ENCODE measurements around the gene CRYBG1.

The CRYBG1 gene

GRCh38 chr6:106421496-106421895 is 61.0 kb downstream of the CRYBG1 start:
- Mint-ChIP-seq H3K27ac (no peak overlapping the region), H3K36me3 (ENCODE audit: low read depth) (no peaks in the 10 kb centered on the region), H3K27me3 (ENCODE audit: low read depth) (peaks cover 8% of the 10 kb centered on the region), H3K4me1 (ENCODE audit: low read depth) (no peaks in the 10 kb centered on the region), H3K9me3 (no peaks in the 10 kb centered on the region), H3K4me3 (no peak overlapping the region)
- no peak for DNase-seq (ENCODE audit: low spot score)

DNA sequence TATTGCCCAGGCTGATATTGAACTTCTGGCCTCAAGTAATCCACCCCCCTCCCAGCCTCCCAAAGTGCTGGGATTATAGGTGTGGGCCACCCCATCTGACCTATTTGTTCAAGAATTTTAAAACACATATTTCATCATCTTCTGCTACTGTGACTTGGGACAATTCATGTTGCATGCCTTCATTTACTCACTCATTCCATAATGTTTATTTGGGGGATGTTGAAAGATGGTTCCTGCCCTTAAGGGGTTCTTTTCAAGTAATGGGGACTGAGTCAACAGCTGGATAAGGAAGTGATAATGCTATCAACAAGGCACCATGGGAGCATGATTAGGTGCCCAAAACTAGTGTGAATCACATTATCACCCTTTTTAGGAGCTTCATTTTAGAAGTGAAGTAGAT is 62.0 kb downstream of the CRYBG1 start:
- H3K4me3 Mint-ChIP-seq = no peak overlapping the region
- H3K4me1 Mint-ChIP-seq (ENCODE audit: low read depth) = no peaks in the 10 kb centered on the region
- H3K27me3 Mint-ChIP-seq (ENCODE audit: low read depth) = peaks cover 6% of the 10 kb centered on the region
- H3K36me3 Mint-ChIP-seq (ENCODE audit: low read depth) = no peaks in the 10 kb centered on the region
- H3K27ac Mint-ChIP-seq = no peak overlapping the region
- DNase-seq (ENCODE audit: low spot score) = no peak
- H3K9me3 Mint-ChIP-seq = no peaks in the 10 kb centered on the region

DNA sequence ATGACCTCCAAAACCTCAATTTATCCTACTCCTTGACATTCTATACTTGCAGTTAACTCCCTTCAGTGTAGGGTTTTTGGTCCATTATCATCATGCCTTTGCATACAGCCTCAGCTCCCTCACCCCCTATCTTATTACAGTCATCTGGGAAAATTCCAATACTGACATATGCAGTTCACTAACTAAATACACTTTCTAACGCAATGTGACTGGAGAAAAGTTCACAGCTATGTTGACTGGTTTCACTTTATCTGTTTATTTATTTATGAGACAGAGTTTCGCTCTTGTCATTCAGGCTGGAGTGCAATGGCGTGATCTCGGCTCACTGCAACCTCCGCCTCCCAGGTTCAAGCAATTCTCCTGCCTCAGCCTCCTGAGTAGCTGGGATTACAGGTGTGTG is 64.9 kb downstream of the CRYBG1 start:
- peaks cover 3% of the 10 kb centered on the region for H3K27me3 Mint-ChIP-seq (ENCODE audit: low read depth)
- no peaks in the 10 kb centered on the region for H3K4me1 Mint-ChIP-seq (ENCODE audit: low read depth)
- H3K27ac Mint-ChIP-seq = no peak overlapping the region
- H3K4me3 Mint-ChIP-seq = no peak overlapping the region
- no peaks in the 10 kb centered on the region for H3K9me3 Mint-ChIP-seq
- DNase-seq (ENCODE audit: low spot score) = no peak
- no peaks in the 10 kb centered on the region for H3K36me3 Mint-ChIP-seq (ENCODE audit: low read depth)

- DNase-seq (ENCODE audit: low spot score) = no peak
- H3K36me3 Mint-ChIP-seq (ENCODE audit: low read depth) = no peaks in the 10 kb centered on the region
- H3K4me1 Mint-ChIP-seq (ENCODE audit: low read depth) = no peaks in the 10 kb centered on the region
- peaks cover 3% of the 10 kb centered on the region for H3K27me3 Mint-ChIP-seq (ENCODE audit: low read depth)
- H3K27ac Mint-ChIP-seq = no peak overlapping the region
- H3K4me3 Mint-ChIP-seq = no peak overlapping the region
- H3K9me3 Mint-ChIP-seq = no peaks in the 10 kb centered on the region
These were observed 65.9 kb downstream of the CRYBG1 start for GRCh38 chr6:106426250-106426970.

DNA sequence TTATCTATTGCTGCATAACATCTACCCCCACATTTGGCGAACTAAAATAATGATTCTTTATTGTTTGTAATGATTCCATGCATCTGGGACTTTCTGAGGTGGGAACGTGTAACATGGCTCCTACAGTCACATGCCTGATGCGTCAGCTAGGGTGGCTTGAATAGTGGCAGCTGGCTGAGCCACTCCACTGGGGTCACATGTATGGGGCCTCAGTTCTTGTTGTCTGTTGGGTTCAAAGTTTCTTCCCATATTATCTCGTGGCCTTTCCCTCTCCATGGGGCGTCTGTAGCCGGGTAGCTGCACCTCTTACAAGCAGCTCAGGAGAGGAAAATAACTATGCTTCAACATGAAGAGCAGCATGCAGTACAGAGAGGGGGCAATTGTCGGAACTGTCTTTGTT is 69.9 kb downstream of the CRYBG1 start:
- Mint-ChIP-seq H3K36me3 (ENCODE audit: low read depth) (no peaks in the 10 kb centered on the region), H3K9me3 (no peaks in the 10 kb centered on the region), H3K4me3 (no peak overlapping the region), H3K27ac (no peak overlapping the region), H3K27me3 (ENCODE audit: low read depth) (peaks cover 13% of the 10 kb centered on the region), H3K4me1 (ENCODE audit: low read depth) (no peaks in the 10 kb centered on the region)
- DNase-seq (ENCODE audit: low spot score) = no peak

DNA sequence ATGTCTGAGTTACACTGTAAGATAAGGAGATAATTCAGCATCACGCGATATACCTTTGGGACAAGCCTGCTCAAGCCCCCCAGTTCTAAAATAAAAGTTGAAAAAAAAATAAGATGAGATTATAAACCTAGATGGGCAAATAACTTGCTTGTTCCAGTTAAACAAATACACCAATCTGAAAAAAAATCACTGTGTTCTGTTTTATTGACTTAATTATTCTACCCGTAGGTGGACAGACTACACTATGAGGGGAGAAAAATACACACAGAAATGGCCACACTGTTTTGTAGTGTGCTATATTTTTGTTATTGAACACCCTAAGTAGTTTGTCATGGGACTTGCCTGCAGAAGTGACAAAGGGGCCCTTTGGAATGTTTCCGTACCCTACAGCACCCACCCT is 70.9 kb downstream of the CRYBG1 start:
- Mint-ChIP-seq H3K27ac (no peak overlapping the region), H3K36me3 (ENCODE audit: low read depth) (no peaks in the 10 kb centered on the region), H3K4me1 (ENCODE audit: low read depth) (no peaks in the 10 kb centered on the region), H3K4me3 (no peak overlapping the region), H3K9me3 (no peaks in the 10 kb centered on the region), H3K27me3 (ENCODE audit: low read depth) (peaks cover 13% of the 10 kb centered on the region)
- DNase-seq (ENCODE audit: low spot score) = no peak

DNA sequence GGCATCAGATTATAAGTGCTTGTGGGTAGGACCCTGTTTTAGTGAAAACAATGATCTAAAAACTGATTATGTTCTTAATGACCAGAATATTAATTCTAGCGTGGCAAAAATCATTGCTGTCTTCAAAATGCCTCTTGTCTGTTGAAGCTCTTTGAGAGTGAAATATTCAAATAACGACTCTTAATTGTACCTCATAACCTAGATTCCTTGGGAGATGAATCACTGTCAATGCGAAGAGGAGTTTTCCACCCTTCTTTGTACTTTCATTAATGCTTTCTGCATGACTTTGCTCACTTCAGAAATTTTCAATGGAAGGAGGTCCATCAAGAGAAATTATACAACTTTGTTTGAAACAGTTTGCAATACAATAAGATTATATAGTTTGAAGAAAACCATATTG is 71.5 kb downstream of the CRYBG1 start:
- Mint-ChIP-seq H3K4me1 (ENCODE audit: low read depth) (no peaks in the 10 kb centered on the region), H3K27me3 (ENCODE audit: low read depth) (peaks cover 13% of the 10 kb centered on the region), H3K4me3 (no peak overlapping the region), H3K9me3 (no peaks in the 10 kb centered on the region), H3K27ac (no peak overlapping the region), H3K36me3 (ENCODE audit: low read depth) (no peaks in the 10 kb centered on the region)
- no peak for DNase-seq (ENCODE audit: low spot score)

DNA sequence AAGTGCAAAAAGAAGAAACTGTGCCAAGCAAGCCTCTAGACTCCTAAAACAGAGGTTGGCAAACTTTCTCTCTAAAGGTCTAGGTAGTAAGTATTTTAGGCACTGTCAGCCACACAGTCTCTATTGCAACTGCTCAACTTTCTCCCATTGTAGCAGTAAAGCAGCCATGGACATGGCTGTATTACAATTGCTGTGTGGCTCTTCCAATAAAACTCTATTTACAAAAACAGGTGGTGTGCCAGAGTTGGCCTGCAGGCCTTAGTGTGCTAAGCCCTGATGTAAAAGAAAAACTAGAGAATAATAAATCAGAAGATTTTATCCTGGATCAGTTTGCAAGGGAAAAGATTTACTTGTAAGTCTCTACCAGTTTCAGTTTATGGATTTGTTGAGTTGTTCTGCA is 74.0 kb downstream of the CRYBG1 start:
- H3K27ac Mint-ChIP-seq = no peak overlapping the region
- H3K27me3 Mint-ChIP-seq (ENCODE audit: low read depth) = peaks cover 14% of the 10 kb centered on the region

GRCh38 chr6:106439459-106439858 is 78.9 kb downstream of the CRYBG1 start:
- H3K9me3 Mint-ChIP-seq = no peaks in the 10 kb centered on the region
- no peak for DNase-seq (ENCODE audit: low spot score)
- H3K36me3 Mint-ChIP-seq (ENCODE audit: low read depth) = no peaks in the 10 kb centered on the region
- no peak overlapping the region for H3K27ac Mint-ChIP-seq
- H3K4me3 Mint-ChIP-seq = no peak overlapping the region
- peaks cover 33% of the 10 kb centered on the region for H3K27me3 Mint-ChIP-seq (ENCODE audit: low read depth)
- H3K4me1 Mint-ChIP-seq (ENCODE audit: low read depth) = peaks cover 5% of the 10 kb centered on the region

More for the DNA sequence above, 74.0 kb downstream of the CRYBG1 start:
- no peak for DNase-seq (ENCODE audit: low spot score)
- no peaks in the 10 kb centered on the region for H3K36me3 Mint-ChIP-seq (ENCODE audit: low read depth)
- no peaks in the 10 kb centered on the region for H3K9me3 Mint-ChIP-seq
- H3K4me1 Mint-ChIP-seq (ENCODE audit: low read depth) = no peaks in the 10 kb centered on the region
- no peak overlapping the region for H3K4me3 Mint-ChIP-seq

- Mint-ChIP-seq H3K27me3 (ENCODE audit: low read depth) (peaks cover 33% of the 10 kb centered on the region), H3K36me3 (ENCODE audit: low read depth) (no peaks in the 10 kb centered on the region), H3K9me3 (no peaks in the 10 kb centered on the region), H3K4me1 (ENCODE audit: low read depth) (peaks cover 6% of the 10 kb centered on the region), H3K27ac (no peak overlapping the region), H3K4me3 (no peak overlapping the region)
- no peak for DNase-seq (ENCODE audit: low spot score)
These were observed 80.0 kb downstream of the CRYBG1 start for GRCh38 chr6:106440546-106440945.

- no peak for DNase-seq (ENCODE audit: low spot score)
- Mint-ChIP-seq H3K27ac (no peak overlapping the region), H3K36me3 (ENCODE audit: low read depth) (no peaks in the 10 kb centered on the region), H3K27me3 (ENCODE audit: low read depth) (peaks cover 31% of the 10 kb centered on the region), H3K9me3 (no peaks in the 10 kb centered on the region), H3K4me3 (no peak overlapping the region), H3K4me1 (ENCODE audit: low read depth) (peaks cover 6% of the 10 kb centered on the region)
These were observed 81.9 kb downstream of the CRYBG1 start for GRCh38 chr6:106442395-106442794.

- DNase-seq (ENCODE audit: low spot score) = peak; percentile 10
- no peak overlapping the region for H3K4me3 Mint-ChIP-seq
- no peak overlapping the region for H3K27ac Mint-ChIP-seq
- peaks cover 27% of the 10 kb centered on the region for H3K27me3 Mint-ChIP-seq (ENCODE audit: low read depth)
- no peaks in the 10 kb centered on the region for H3K36me3 Mint-ChIP-seq (ENCODE audit: low read depth)
- no peaks in the 10 kb centered on the region for H3K9me3 Mint-ChIP-seq
- peaks cover 17% of the 10 kb centered on the region for H3K4me1 Mint-ChIP-seq (ENCODE audit: low read depth)
These were observed 84.4 kb downstream of the CRYBG1 start for GRCh38 chr6:106444777-106445507.

GRCh38 chr6:106445508-106445878 is 85.0 kb downstream of the CRYBG1 start:
- Mint-ChIP-seq H3K36me3 (ENCODE audit: low read depth) (no peaks in the 10 kb centered on the region), H3K27ac (no peak overlapping the region), H3K9me3 (no peaks in the 10 kb centered on the region), H3K4me1 (ENCODE audit: low read depth) (peaks cover 15% of the 10 kb centered on the region), H3K27me3 (ENCODE audit: low read depth) (peaks cover 22% of the 10 kb centered on the region), H3K4me3 (no peak overlapping the region)
- DNase-seq (ENCODE audit: low spot score) = no peak

DNA sequence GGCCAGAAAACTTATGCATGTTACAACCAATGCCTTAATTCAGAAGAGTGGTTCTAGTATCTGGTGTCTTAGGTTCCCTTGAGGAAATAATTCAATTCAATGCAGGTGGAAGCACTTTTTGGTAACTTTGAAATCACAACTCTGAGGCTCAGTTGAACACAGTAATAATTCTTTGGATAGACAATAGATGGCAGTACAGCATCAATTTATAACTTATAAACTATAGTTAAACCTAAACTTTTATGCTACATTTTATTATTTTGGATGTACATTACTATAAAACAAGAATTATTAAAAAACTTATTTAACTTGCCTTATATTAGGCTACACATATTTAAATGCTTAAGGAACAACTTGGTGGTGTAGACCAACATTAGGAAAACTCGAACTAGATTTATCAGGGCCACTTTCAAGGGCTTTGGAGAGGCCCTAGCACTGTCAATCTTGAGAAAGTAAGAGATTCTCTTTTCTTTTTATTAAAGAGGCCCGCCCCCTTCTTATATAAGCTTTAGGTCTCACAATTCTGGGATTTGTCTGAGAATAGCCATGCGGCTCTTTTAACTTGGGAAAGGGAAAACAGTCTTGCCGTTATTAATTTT is 85.9 kb downstream of the CRYBG1 start:
- H3K4me3 Mint-ChIP-seq = no peak overlapping the region
- H3K36me3 Mint-ChIP-seq (ENCODE audit: low read depth) = no peaks in the 10 kb centered on the region
- H3K9me3 Mint-ChIP-seq = no peaks in the 10 kb centered on the region
- peaks cover 14% of the 10 kb centered on the region for H3K27me3 Mint-ChIP-seq (ENCODE audit: low read depth)
- no peak overlapping the region for H3K27ac Mint-ChIP-seq
- H3K4me1 Mint-ChIP-seq (ENCODE audit: low read depth) = peaks cover 15% of the 10 kb centered on the region
- DNase-seq (ENCODE audit: low spot score) = no peak

Data from T-helper 2 cell treated with Interferon-gamma antibody and Interleukin-4, amounts not matched to agents 5 μg/mL and 100 μg/mL, for 36 hours (primary cell).